Measurements from ENCODE around the gene PKD1L1. TPM values are rescaled to one million over a fixed set of nuclear protein-coding genes. Genes with fewer than 3 reads are reported as not detected.

PKD1L1 gene
- total RNA-seq, 2 donors from 2014 or later, result 0.16 to 0.61 TPM

DNA sequence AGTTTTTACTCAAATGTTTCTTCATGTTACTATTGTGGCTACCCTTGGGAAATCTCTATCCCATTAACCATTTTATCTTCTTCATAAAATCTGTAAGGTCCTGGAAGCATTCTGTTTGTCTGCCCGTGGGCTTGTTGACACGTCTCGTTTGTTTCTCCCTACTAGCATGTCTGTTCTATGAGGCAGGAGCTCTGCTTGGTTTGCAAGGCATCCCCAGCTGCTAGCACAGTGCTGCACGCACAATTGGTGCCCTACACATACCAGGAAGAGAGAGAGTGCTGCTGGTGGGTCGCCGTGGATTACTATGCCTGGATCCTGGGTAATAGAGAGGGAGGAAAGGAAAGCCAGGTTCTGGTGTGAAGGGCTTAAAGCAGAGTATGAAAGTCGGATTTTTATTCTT, 200.2 kb downstream of the PKD1L1 start:
- Mint-ChIP-seq H3K4me3 (no peak overlapping the region), H3K9me3 (peaks cover 6% of the 10 kb centered on the region), H3K36me3 (ENCODE audit: low read depth) (no peaks in the 10 kb centered on the region), H3K4me1 (no peaks in the 10 kb centered on the region), H3K27ac (no peak overlapping the region), H3K27me3 (peaks cover 8% of the 10 kb centered on the region)
- ATAC-seq (replicated peaks), result no peak

DNA sequence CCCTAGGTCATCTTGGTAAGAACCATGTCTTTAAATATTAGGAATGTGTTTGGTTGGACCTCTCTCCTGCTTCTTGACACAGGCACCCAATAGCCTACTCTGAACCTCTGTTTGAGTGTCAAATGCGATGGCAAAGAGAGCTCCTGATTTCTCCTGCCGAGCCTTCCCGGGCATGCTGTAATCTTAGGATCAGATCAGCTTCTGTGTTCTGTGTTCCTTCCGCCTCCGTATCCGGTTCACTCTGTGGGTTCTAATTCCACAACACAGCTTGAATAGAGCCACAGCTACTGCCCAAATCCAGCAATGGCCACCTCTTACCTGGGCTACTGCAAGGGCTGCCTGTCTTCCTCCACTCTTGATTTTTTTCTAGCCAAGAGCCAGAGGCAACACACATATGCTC, 201.1 kb downstream of the PKD1L1 start:
- ATAC-seq (replicated peaks), result no peak
- no peaks in the 10 kb centered on the region for H3K36me3 Mint-ChIP-seq (ENCODE audit: low read depth)

GRCh38 chr7:47746468-47746867, 201.8 kb downstream of the PKD1L1 start:
- ATAC-seq (replicated peaks), result no peak
- Mint-ChIP-seq H3K4me3 (no peak overlapping the region), H3K36me3 (ENCODE audit: low read depth) (no peaks in the 10 kb centered on the region), H3K27me3 (peaks cover 11% of the 10 kb centered on the region), H3K4me1 (no peaks in the 10 kb centered on the region), H3K27ac (no peak overlapping the region), H3K9me3 (peaks cover 6% of the 10 kb centered on the region)

More for the DNA sequence above, 201.1 kb downstream of the PKD1L1 start:
- Mint-ChIP-seq H3K27me3 (peaks cover 8% of the 10 kb centered on the region), H3K4me1 (no peaks in the 10 kb centered on the region), H3K4me3 (no peak overlapping the region), H3K9me3 (peaks cover 6% of the 10 kb centered on the region), H3K27ac (no peak overlapping the region)

DNA sequence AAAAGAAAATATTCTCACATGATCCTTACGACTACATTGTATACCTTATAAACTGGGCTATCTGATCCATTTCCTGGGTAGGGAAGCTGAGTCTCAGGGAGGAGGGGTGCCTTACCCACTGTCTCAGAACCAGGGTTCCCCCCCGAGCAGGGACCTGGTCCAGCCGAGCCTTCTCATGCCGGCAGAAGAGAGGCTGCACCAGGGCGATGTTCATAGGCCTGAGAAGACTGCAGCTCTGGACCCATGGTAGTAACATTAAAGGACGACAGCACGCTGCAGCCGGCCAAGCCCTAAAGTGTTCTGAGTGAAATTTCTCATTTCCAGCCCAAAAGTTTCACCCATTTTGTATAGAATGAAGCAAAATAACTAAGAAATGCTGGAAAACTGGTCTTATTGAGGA, 203.4 kb downstream of the PKD1L1 start:
- no peak for ATAC-seq (replicated peaks)
- Mint-ChIP-seq H3K9me3 (peaks cover 3% of the 10 kb centered on the region), H3K36me3 (ENCODE audit: low read depth) (no peaks in the 10 kb centered on the region), H3K4me1 (no peaks in the 10 kb centered on the region), H3K27ac (no peak overlapping the region), H3K27me3 (peaks cover 11% of the 10 kb centered on the region), H3K4me3 (no peak overlapping the region)

GRCh38 chr7:47743965-47744591, 204.2 kb downstream of the PKD1L1 start:
- Mint-ChIP-seq H3K27ac (no peak overlapping the region), H3K4me3 (no peak overlapping the region), H3K27me3 (peaks cover 12% of the 10 kb centered on the region), H3K36me3 (ENCODE audit: low read depth) (no peaks in the 10 kb centered on the region), H3K9me3 (peaks cover 3% of the 10 kb centered on the region), H3K4me1 (peaks cover 2% of the 10 kb centered on the region)
- no peak for ATAC-seq (replicated peaks)

- no peak overlapping the region for H3K27ac Mint-ChIP-seq
- H3K4me1 Mint-ChIP-seq, result peaks cover 5% of the 10 kb centered on the region
- ATAC-seq (replicated peaks), result no peak
- peaks cover 11% of the 10 kb centered on the region for H3K27me3 Mint-ChIP-seq
- peaks cover under 1% of the 10 kb centered on the region for H3K9me3 Mint-ChIP-seq
- no peak overlapping the region for H3K4me3 Mint-ChIP-seq
- no peaks in the 10 kb centered on the region for H3K36me3 Mint-ChIP-seq (ENCODE audit: low read depth)
These were observed 206.3 kb downstream of the PKD1L1 start for GRCh38 chr7:47741984-47742383.

DNA sequence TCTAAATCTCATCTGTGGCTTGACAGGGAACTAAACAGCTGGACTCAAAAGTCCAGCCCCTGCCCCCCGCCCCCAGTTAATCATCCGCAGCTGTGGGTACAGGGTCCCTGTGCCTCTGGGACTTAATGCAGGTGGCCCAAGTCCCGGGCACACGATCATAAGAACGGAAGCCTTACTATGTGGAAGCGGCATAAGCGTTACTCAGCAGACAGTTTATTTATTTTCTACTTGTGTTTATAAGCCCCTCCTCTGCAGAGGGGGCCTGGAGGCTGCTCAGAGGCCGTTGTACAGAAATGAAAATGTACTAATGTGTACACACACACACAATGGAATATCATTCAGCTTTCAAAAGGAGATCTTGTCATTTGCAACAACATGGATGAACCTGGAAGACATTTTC, 208.4 kb downstream of the PKD1L1 start:
- Mint-ChIP-seq H3K36me3 (ENCODE audit: low read depth) (no peaks in the 10 kb centered on the region), H3K4me1 (peaks cover 5% of the 10 kb centered on the region), H3K4me3 (no peak overlapping the region), H3K27me3 (peaks cover 13% of the 10 kb centered on the region), H3K27ac (no peak overlapping the region), H3K9me3 (no peaks in the 10 kb centered on the region)
- no peak for ATAC-seq (replicated peaks)

DNA sequence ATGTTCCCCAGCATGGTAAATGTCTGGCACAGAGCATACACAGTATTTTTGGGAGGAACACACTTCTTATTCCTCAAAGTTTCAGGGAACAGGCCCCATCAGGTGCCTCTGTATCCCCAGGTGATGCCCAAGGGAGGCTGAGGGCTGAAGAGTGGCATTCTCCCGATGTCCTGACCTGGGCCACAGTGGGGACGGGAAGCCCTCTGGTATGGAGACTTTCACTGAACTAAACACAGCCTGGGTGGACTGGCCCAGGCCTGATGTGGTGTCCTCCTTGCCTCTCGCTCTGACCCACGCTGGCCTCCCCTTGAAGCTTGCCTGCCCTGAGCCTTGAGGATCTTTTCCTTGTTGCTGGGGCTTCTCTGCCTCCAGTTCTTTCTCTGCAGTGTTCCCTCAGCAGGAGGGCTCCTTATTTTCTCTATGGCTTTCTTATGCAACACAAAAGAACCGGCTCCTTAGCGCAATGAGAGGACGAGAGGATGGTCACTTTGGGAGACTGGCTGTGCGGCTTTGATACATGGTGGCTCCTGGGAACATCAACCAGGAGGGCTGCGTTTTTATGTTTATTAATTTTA, 208.9 kb downstream of the PKD1L1 start:
- Mint-ChIP-seq H3K4me1 (peaks cover 5% of the 10 kb centered on the region), H3K36me3 (ENCODE audit: low read depth) (no peaks in the 10 kb centered on the region), H3K27ac (no peak overlapping the region), H3K9me3 (no peaks in the 10 kb centered on the region), H3K27me3 (peaks cover 14% of the 10 kb centered on the region), H3K4me3 (no peak overlapping the region)
- no peak for ATAC-seq (replicated peaks)

- H3K27ac Mint-ChIP-seq, result no peak overlapping the region
- peaks cover 5% of the 10 kb centered on the region for H3K4me1 Mint-ChIP-seq
- no peaks in the 10 kb centered on the region for H3K9me3 Mint-ChIP-seq
- H3K36me3 Mint-ChIP-seq (ENCODE audit: low read depth), result no peaks in the 10 kb centered on the region
- peaks cover 9% of the 10 kb centered on the region for H3K27me3 Mint-ChIP-seq
- no peak overlapping the region for H3K4me3 Mint-ChIP-seq
- no peak for ATAC-seq (replicated peaks)
These were observed 209.6 kb downstream of the PKD1L1 start for GRCh38 chr7:47738563-47739166.

GRCh38 chr7:47737601-47738000, 210.7 kb downstream of the PKD1L1 start:
- Mint-ChIP-seq H3K9me3 (no peaks in the 10 kb centered on the region), H3K27ac (no peak overlapping the region), H3K27me3 (peaks cover 9% of the 10 kb centered on the region), H3K4me1 (peaks cover 5% of the 10 kb centered on the region), H3K4me3 (no peak overlapping the region), H3K36me3 (ENCODE audit: low read depth) (no peaks in the 10 kb centered on the region)
- no peak for ATAC-seq (replicated peaks)

- H3K4me3 Mint-ChIP-seq, result no peak overlapping the region
- no peaks in the 10 kb centered on the region for H3K9me3 Mint-ChIP-seq
- peaks cover 5% of the 10 kb centered on the region for H3K4me1 Mint-ChIP-seq
- ATAC-seq (replicated peaks), result no peak
- H3K27ac Mint-ChIP-seq, result no peak overlapping the region
- no peaks in the 10 kb centered on the region for H3K36me3 Mint-ChIP-seq (ENCODE audit: low read depth)
- peaks cover 6% of the 10 kb centered on the region for H3K27me3 Mint-ChIP-seq
These were observed 212.6 kb downstream of the PKD1L1 start for GRCh38 chr7:47735431-47736345.

DNA sequence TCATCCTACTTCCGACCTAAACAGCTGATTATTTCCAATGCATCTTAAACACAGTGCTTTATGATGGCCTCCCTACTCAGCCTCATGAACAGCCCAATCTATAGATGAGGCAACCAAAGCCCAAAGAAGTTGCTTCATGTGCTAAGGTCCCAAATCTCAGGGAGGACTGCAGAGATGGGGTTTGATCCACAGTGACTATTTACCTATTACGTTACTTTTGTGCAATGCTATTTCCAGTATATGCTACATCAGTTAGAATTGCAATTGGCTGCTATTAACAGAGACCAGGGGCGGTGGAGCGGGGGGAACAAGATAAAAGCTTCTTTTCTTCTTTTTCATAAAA, 213.3 kb downstream of the PKD1L1 start:
- Mint-ChIP-seq H3K4me3 (no peak overlapping the region), H3K9me3 (no peaks in the 10 kb centered on the region), H3K27me3 (peaks cover 6% of the 10 kb centered on the region), H3K4me1 (peaks cover 5% of the 10 kb centered on the region), H3K36me3 (ENCODE audit: low read depth) (no peaks in the 10 kb centered on the region), H3K27ac (no peak overlapping the region)
- ATAC-seq (replicated peaks), result no peak

DNA sequence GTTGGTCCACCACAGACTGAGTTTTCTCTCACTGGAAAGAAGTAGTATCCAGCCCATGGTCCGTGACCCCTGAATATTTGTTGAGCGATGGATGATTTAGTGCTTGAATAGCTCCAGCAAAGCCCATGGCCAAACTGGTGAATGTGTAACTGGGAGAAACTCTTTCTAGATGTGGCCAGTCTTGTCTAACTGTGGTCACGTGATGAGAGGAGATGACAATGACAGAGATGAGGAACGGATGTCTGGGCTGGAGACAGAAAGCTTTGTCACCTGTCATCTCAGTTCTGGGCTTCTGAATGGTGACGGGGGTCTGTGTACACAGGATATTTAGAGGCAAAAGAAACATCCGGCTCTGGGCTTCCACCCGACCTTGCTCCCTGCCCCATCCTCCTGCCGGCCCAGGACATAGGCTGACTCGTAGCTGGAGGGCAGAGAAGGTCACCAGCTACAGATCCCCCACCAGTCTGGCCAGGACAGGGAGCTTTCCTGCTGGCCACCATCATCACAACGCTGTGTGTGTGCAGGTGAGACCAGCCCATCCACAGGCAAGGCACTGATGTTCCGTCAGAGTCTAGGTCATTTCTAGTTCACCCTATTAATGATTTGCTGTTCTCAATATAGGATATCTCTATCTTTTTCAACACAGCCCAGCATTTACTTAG, 213.8 kb downstream of the PKD1L1 start:
- Mint-ChIP-seq H3K27ac (no peak overlapping the region), H3K36me3 (ENCODE audit: low read depth) (no peaks in the 10 kb centered on the region)
- no peak for ATAC-seq (replicated peaks)

DNA sequence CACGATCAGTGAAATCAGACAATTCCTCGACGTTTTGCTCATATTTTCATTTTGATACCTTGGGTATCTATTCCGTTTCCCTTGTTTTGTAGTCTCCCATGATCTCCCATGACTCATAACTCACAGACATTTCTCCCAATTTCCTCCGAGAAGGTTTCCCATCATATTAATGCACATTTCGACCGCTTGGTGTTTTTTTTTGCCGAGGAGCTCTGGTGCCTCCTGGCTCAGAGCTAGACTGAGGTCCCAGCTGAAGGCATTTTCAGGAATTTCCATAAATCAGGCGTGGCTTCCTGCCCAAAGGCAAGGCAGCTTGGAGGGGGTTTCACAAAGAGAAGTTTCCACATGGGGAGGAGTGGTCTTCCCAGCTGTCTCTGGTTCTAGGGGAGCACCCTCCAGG, 218.1 kb downstream of the PKD1L1 start:
- peaks cover 3% of the 10 kb centered on the region for H3K27me3 Mint-ChIP-seq
- no peaks in the 10 kb centered on the region for H3K4me1 Mint-ChIP-seq
- H3K4me3 Mint-ChIP-seq, result no peak overlapping the region
- no peaks in the 10 kb centered on the region for H3K36me3 Mint-ChIP-seq (ENCODE audit: low read depth)
- no peak for ATAC-seq (replicated peaks)
- no peaks in the 10 kb centered on the region for H3K9me3 Mint-ChIP-seq
- H3K27ac Mint-ChIP-seq, result no peak overlapping the region

More for the DNA sequence above, 213.8 kb downstream of the PKD1L1 start:
- H3K9me3 Mint-ChIP-seq, result no peaks in the 10 kb centered on the region
- H3K4me1 Mint-ChIP-seq, result peaks cover 5% of the 10 kb centered on the region
- H3K27me3 Mint-ChIP-seq, result peaks cover 6% of the 10 kb centered on the region
- no peak overlapping the region for H3K4me3 Mint-ChIP-seq
